Glutamatergic neuron (in vitro differentiated cells): ENCODE measurements around the gene SCTR. TPM values are rescaled to one million over a fixed set of nuclear protein-coding genes. Genes with fewer than 3 reads are reported as not detected.
A peak's percentile ranks its signal among the peaks of the same experiment; 100 is the strongest.

ENCODE experiments used
- DNase-seq: peaks from one replicate; pipeline ENCODE4 v3.0.0; 2022
- H3K27ac Mint-ChIP-seq: one replicate; pipeline ENCODE4 v1.8.0; 2020; ENCODE audit warnings: mild to moderate bottlenecking, mixed read lengths, inconsistent platforms; ENCODE audit not compliant: unreplicated experiment
- H3K27me3 Mint-ChIP-seq: one replicate; pipeline ENCODE4 v1.8.0; 2020; ENCODE audit warnings: mild to moderate bottlenecking, moderate library complexity, mixed read lengths, inconsistent platforms; ENCODE audit not compliant: unreplicated experiment
- H3K36me3 Mint-ChIP-seq: one replicate; pipeline ENCODE4 v1.8.0; 2020; ENCODE audit warnings: mild to moderate bottlenecking, mixed read lengths, inconsistent platforms; ENCODE audit not compliant: unreplicated experiment
- H3K4me1 Mint-ChIP-seq: one replicate; pipeline ENCODE4 v1.8.0; 2020; ENCODE audit warnings: mild to moderate bottlenecking, low read depth, mixed read lengths, inconsistent platforms; ENCODE audit not compliant: unreplicated experiment
- H3K4me3 Mint-ChIP-seq: one replicate; pipeline ENCODE4 v1.8.0; 2020; ENCODE audit warnings: mild to moderate bottlenecking, mixed read lengths, inconsistent platforms; ENCODE audit not compliant: unreplicated experiment
- H3K9me3 Mint-ChIP-seq: one replicate; pipeline ENCODE4 v1.8.0; 2020; ENCODE audit warnings: mild to moderate bottlenecking, moderate library complexity, mixed read lengths, inconsistent platforms; ENCODE audit not compliant: unreplicated experiment
- total RNA-seq: library from RNA; stranded (reverse); fragmentation: NEBNext Ultra II Directional; extraction: Animal tissue kit (Norgen Biotek cat#: 25700); gene quantifications from one replicate; pipeline ENCODE4 v1.2.1, GENCODE V29; 2021; ENCODE audit not compliant: unreplicated experiment
- TF ChIP-seq, protein P1 (sequence below): fragments of 200-600 bp; sonication (generic); IDR thresholded peaks from one replicate; pipeline ENCODE4 v1.5.0; 2021; ENCODE audit not compliant: partially characterized antibody, unreplicated experiment

The SCTR gene
- total RNA-seq, 1 donor from 2014 or later = not detected

DNA sequence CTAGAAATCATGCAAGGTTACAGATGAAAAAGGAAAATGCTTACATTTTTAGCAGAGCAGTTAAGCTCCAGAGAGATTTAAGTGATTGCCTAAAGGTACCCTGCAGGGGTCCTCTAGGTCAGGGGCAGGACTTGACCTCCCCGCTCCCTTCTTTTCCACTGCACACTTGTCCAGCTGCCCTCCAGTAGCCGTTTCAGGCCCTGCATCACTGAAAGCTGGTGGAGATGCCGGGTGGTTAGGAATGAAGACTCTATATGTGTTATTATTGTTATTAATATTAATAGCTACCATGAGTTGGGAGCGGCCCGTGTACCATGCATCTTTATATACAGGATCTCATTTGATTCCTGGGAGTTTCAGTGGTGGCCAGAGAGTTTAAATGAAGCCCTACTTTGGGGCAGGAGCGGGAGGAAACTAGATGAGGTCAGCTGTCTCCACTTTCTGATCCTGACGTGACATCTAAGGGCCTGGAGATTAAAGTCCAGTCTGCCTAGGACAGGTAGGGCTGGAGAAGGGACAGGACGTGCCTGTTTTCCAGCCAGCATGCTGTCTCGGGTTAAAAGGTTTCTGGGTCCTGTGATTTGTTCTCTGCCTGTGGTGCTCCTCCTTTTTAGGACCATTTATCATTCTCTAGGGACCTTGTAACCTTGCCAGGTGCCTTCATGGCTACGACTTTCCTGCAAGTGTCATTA lies 90.5 kb downstream of the SCTR start:
- H3K4me1 Mint-ChIP-seq = no peaks in the 10 kb centered on the region
- no peak for DNase-seq
- peaks cover 24% of the 10 kb centered on the region for H3K27me3 Mint-ChIP-seq
- H3K9me3 Mint-ChIP-seq = peaks cover 9% of the 10 kb centered on the region
- TF ChIP-seq, protein P1, sequence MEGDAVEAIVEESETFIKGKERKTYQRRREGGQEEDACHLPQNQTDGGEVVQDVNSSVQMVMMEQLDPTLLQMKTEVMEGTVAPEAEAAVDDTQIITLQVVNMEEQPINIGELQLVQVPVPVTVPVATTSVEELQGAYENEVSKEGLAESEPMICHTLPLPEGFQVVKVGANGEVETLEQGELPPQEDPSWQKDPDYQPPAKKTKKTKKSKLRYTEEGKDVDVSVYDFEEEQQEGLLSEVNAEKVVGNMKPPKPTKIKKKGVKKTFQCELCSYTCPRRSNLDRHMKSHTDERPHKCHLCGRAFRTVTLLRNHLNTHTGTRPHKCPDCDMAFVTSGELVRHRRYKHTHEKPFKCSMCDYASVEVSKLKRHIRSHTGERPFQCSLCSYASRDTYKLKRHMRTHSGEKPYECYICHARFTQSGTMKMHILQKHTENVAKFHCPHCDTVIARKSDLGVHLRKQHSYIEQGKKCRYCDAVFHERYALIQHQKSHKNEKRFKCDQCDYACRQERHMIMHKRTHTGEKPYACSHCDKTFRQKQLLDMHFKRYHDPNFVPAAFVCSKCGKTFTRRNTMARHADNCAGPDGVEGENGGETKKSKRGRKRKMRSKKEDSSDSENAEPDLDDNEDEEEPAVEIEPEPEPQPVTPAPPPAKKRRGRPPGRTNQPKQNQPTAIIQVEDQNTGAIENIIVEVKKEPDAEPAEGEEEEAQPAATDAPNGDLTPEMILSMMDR = no peak
- H3K4me3 Mint-ChIP-seq = no peak overlapping the region
- no peak overlapping the region for H3K27ac Mint-ChIP-seq
- no peaks in the 10 kb centered on the region for H3K36me3 Mint-ChIP-seq

DNA sequence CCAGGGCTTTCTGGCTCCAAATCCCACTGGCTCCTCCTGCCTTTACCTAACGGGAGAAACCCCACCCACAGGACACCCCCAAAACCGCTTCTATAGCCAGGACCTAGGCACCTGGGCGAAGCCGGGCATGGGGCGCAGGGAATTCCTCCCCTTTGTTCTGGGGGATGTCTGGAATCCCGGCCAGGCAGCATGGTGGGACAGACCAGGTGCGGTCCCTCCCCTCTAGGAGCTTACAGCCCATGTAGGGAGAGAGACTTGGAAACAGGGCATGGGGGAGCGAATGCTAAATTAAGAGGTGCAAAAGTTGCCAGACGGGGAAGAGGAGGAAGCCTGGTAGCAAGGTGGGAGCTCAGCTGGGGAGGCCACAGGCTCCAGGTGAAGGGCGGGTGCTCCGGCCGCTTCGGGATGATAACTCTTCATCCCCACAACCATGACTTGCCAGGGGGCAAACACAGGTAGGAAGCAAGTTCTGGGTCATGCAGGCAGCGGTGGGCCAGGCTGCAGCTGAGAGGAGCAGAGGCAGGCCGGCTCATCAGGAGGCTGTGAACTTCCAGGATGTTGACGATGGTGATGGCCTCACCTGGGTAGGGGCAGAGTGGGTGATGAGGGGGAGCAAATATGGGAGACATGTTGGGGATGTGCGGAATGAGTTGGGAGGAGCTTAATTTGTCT lies 91.3 kb downstream of the SCTR start:
- Mint-ChIP-seq H3K9me3 (peaks cover 9% of the 10 kb centered on the region), H3K27me3 (peaks cover 22% of the 10 kb centered on the region), H3K4me3 (peak overlapping the region; percentile 42), H3K27ac (no peak overlapping the region), H3K4me1 (no peaks in the 10 kb centered on the region), H3K36me3 (no peaks in the 10 kb centered on the region)
- TF ChIP-seq, protein P1 = no peak
- DNase-seq = no peak

DNA sequence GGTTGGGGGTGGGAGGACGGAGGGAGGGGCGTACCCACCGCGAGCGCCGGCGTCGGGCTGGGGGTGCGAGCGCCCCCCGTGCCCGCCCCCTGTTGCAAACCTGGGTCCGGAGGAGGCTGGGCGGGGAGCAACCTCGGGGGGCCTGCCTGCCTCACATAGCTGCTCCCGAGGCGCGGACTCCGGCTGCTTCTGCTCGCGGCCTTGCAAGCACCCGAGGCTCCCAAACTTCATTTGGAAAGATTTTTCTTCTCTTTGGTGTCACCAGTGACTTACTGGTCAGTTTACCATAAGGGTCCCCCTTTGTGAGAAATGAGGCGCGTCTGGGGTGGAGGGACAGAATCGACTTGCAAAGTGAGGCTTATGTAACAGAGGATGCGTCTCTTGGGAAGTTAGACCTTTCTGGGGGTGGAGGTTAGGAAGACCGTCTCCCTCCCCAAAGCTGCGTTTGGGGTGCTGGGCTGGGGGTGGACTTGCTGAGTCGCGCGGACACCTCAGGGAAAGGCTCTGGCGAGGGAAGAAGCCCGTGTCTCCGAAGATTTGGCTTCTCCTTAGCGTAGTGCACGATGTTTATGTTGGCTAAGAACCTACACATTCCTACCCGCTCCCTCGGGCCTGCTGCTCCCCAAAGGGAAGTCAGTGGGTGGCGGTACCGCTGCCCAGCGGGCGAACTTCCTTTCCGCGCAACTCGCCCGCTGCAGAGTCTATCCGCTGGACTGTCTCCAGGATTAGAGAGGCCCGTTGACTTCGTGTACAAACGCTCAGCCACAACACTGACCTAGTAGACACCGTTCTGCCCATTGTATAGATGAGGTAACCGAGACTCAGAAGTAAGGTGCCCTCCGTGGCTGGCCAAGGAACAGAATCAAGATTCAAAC lies 92.1 kb downstream of the SCTR start:
- H3K9me3 Mint-ChIP-seq = peaks cover 9% of the 10 kb centered on the region
- no peaks in the 10 kb centered on the region for H3K4me1 Mint-ChIP-seq
- peak overlapping the region; percentile 73 for H3K4me3 Mint-ChIP-seq
- H3K27me3 Mint-ChIP-seq = peaks cover 23% of the 10 kb centered on the region
- no peak for DNase-seq
- TF ChIP-seq, protein P1 = no peak
- no peak overlapping the region for H3K27ac Mint-ChIP-seq
- no peaks in the 10 kb centered on the region for H3K36me3 Mint-ChIP-seq

DNA sequence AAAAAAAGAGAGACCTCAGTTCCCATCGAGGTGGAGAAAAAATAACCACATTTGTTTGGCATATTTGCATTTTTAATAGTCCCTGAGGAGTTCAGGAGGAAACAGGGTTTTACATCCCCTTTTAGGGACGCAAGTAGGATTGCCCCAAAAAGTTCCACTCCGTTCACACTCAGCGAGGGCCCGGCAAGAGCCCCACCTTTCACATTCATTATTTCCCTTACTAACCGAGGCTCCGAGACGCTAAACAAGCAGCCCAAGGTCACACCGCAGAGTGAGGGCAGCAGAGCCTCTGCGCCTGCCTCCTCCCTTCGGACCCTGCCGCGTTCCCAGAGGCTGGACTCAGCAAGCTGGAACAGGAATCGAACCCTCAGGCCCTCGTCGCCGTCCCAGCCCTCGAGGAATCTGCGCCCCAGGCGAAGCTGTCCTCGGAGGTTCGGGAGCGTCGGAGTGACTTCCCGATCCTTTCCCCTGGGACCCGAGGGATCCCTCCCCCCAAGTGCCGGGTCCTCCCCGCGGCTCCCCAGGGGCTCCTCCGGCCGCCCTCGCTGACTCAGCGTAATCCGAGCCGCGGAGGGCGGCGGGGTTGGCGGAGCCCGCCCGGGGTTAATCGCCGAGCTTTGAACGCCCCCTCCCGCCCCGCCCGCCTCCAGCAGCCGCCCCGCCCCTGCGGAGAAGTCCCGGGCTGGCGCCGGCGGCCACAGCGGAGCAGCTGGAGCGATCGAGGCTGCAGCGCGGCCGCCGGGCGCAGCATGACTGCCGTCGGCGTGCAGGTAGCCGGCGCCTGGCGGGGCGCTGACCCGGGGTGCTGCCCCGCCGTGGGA lies 92.9 kb downstream of the SCTR start, which contains the start of gene TMEM37:
Gene TMEM37 (plus strand): TSS at position 700 of the 821 bp plus-strand sequence. CDS start 50 bp downstream, at position 750.
- TF ChIP-seq, protein P1 = no peak
- peak; percentile 83 for DNase-seq
- Mint-ChIP-seq H3K4me3 (peak within 1 kb of the TSS; percentile 73), H3K4me1 (no peaks in the 10 kb centered on the region), H3K27ac (no peak within 1 kb of the TSS), H3K9me3 (peaks cover 9% of the 10 kb centered on the region), H3K36me3 (no peaks in the 10 kb centered on the region), H3K27me3 (peaks cover 23% of the 10 kb centered on the region)
